Uterus (tissue), 4 donors: Measurements from ENCODE around the gene ADAP2. TPM values are rescaled to one million over a fixed set of nuclear protein-coding genes. Genes with fewer than 3 reads are reported as not detected.

Source experiments
- DNase-seq, 2 donors: peaks; one replicate each; pipeline ENCODE4 v3.0.0-alpha.2; 2019 to 2020
- H3K27ac ChIP-seq, 2 donors: fragments of 200-600 bp; sonication (generic); 1 replicate in 1 of 2; 2 replicates in 1 of 2; pipeline ENCODE4 v1.5.1; 2016 to 2018
- H3K27me3 ChIP-seq, 2 donors: fragments of 200-600 bp; sonication (generic); one replicate each; pipeline ENCODE4 v1.5.1; 2018 to 2019; ENCODE audit warnings: control low read depth in 1 of 2
- H3K36me3 ChIP-seq, 2 donors: fragments of 200-600 bp; sonication (generic); one replicate each; pipeline ENCODE4 v1.5.1; 2019; ENCODE audit warnings: control low read depth in 1 of 2
- H3K4me1 ChIP-seq, 2 donors: fragments of 200-600 bp; sonication (generic); one replicate each; pipeline ENCODE4 v1.5.1; 2018 to 2019; ENCODE audit warnings: control low read depth in 1 of 2
- H3K4me3 ChIP-seq, 2 donors: fragments of 200-600 bp; sonication (generic); 1 replicate in 1 of 2; 2 replicates in 1 of 2; pipeline ENCODE4 v1.5.1; 2018 to 2019; ENCODE audit warnings: mild to moderate bottlenecking in 1 of 2
- H3K9me3 ChIP-seq, 2 donors: fragments of 200-600 bp; sonication (generic); one replicate each; pipeline ENCODE4 v1.5.1; 2019; ENCODE audit warnings: control low read depth in 1 of 2
- CTCF ChIP-seq, 4 experiments: fragments of 200-600 bp in 2 of 4; fragments of 450-650 bp in 2 of 4; sonication (generic) in 2 of 4; IDR thresholded peaks; one replicate each; pipeline ENCODE4 v1.5.1; 2016 to 2019; ENCODE audit warnings: antibody characterized with exemption in 4 of 4, mild to moderate bottlenecking in 2 of 4, moderate library complexity in 1 of 4
- POLR2A ChIP-seq, 2 donors: fragments of 450-650 bp; IDR thresholded peaks; one replicate each; pipeline ENCODE4 v1.6.1; 2016; ENCODE audit warnings: antibody characterized with exemption in 2 of 2, mild to moderate bottlenecking in 1 of 2, moderate library complexity in 1 of 2
- intact Hi-C: fragments of 100-400 bp; cut with DNase I; formaldehyde crosslinking; loops from one replicate; pipeline ENCODE4 v1.15.1; 2023; ENCODE audit warnings: low total_unique reads
- total RNA-seq, 4 donors: library from RNA; depleted of rRNA in 3 of 4; stranded (reverse); fragments of >200 nt in 3 of 4; gene quantifications; one replicate each; pipeline versions ENCODE4 v1.1.0 to v1.2.4, GENCODE V29; 2014 to 2023
- donor health status: DM: yes; HTN: yes; CAD: no.

Gene ADAP2
- total RNA-seq, 4 donors from 2014 or later = 10.3 to 17.6 (median 10.9) TPM; not detected in 1

- Histone ChIP-seq H3K27me3 (no peaks in the 10 kb centered on the region), H3K36me3 (no peaks in the 10 kb centered on the region), H3K4me1 (no peaks in the 10 kb centered on the region), H3K27ac (no peak overlapping the region), H3K9me3 (no peaks in the 10 kb centered on the region), H3K4me3 (no peak overlapping the region)
- intact Hi-C loops = no loop called here
- DNase-seq = no peak
- TF ChIP-seq CTCF (IDR thresholded peaks at IDR 0.05) (no peak), POLR2A (IDR thresholded peaks at IDR 0.05) (no peak)
Observed at GRCh38 chr17:30942308-30943079, 20.7 kb downstream of the ADAP2 start.

- Histone ChIP-seq H3K36me3 (no peaks in the 10 kb centered on the region), H3K27me3 (no peaks in the 10 kb centered on the region), H3K4me1 (no peaks in the 10 kb centered on the region), H3K4me3 (no peak overlapping the region), H3K27ac (no peak overlapping the region), H3K9me3 (no peaks in the 10 kb centered on the region)
- intact Hi-C loops = no loop called here
- TF ChIP-seq CTCF (IDR thresholded peaks at IDR 0.05) (no peak), POLR2A (IDR thresholded peaks at IDR 0.05) (no peak)
- no peak for DNase-seq
Observed at GRCh38 chr17:30947796-30948195, 26.1 kb downstream of the ADAP2 start.

GRCh38 chr17:30950189-30950588 lies 28.4 kb downstream of the ADAP2 start:
- H3K36me3 ChIP-seq = no peaks in the 10 kb centered on the region
- H3K27me3 ChIP-seq = no peaks in the 10 kb centered on the region
- H3K9me3 ChIP-seq = no peaks in the 10 kb centered on the region
- no peaks in the 10 kb centered on the region for H3K4me1 ChIP-seq
- intact Hi-C loops = no loop called here
- no peak overlapping the region for H3K27ac ChIP-seq
- no peak overlapping the region for H3K4me3 ChIP-seq
- no peak for DNase-seq
- TF ChIP-seq POLR2A (IDR thresholded peaks at IDR 0.05) = no peak
- TF ChIP-seq CTCF (IDR thresholded peaks at IDR 0.05) = no peak

- TF ChIP-seq CTCF (IDR thresholded peaks at IDR 0.05) (no peak), POLR2A (IDR thresholded peaks at IDR 0.05) (no peak)
- H3K27me3 ChIP-seq = no peaks in the 10 kb centered on the region
- intact Hi-C loops = no loop called here
- no peak overlapping the region for H3K4me3 ChIP-seq
- DNase-seq = peak; percentile 37 to 43
- no peaks in the 10 kb centered on the region for H3K36me3 ChIP-seq
- no peak overlapping the region for H3K27ac ChIP-seq
- no peaks in the 10 kb centered on the region for H3K4me1 ChIP-seq
- no peaks in the 10 kb centered on the region for H3K9me3 ChIP-seq
Observed at GRCh38 chr17:30950669-30951399, 29.1 kb downstream of the ADAP2 start.
